H7 (cell line): ENCODE data around the gene ARHGEF12. TPM values are rescaled to one million over a fixed set of nuclear protein-coding genes. Genes with fewer than 3 reads are reported as not detected.

Experiments used
- DNase-seq: peaks from one replicate; pipeline ENCODE4 v3.0.0; 2012
- H3K27me3 ChIP-seq: 2 replicates; pipeline ENCODE4 v1.6.0; 2011; ENCODE audit warnings: mild to moderate bottlenecking, low read length; ENCODE audit not compliant: control insufficient read depth, insufficient read depth
- H3K36me3 ChIP-seq: replicated peaks from 2 replicates; pipeline ENCODE4 v1.5.1; 2011; ENCODE audit warnings: low read length; ENCODE audit not compliant: control insufficient read depth, insufficient read depth
- H3K4me3 ChIP-seq: 2 replicates; pipeline ENCODE4 v1.5.1; 2011; ENCODE audit warnings: low read depth, mild to moderate bottlenecking, control low read depth, low read length, moderate library complexity; ENCODE audit not compliant: insufficient read depth
- total RNA-seq: library from RNA; depleted of rRNA; stranded (reverse); fragments of >200 nt; shearing (Covaris generic); gene quantifications from 2 replicates; pipeline ENCODE4 v1.2.3, GENCODE V29; 2014

The ARHGEF12 gene
- total RNA-seq, 1 experiment from 2014 or later: 19.2 TPM

- no peak for DNase-seq
- Histone ChIP-seq H3K27me3 (no peaks in the 10 kb centered on the region), H3K4me3 (no peak overlapping the region), H3K36me3 (no peaks in the 10 kb centered on the region)
These were observed 6.0 kb downstream of the ARHGEF12 start for GRCh38 chr11:120342226-120342625.

- DNase-seq: no peak
- no peaks in the 10 kb centered on the region for H3K36me3 ChIP-seq
- H3K4me3 ChIP-seq: no peak overlapping the region
- H3K27me3 ChIP-seq: no peaks in the 10 kb centered on the region
These were observed 6.5 kb downstream of the ARHGEF12 start for GRCh38 chr11:120342678-120343077.

DNA sequence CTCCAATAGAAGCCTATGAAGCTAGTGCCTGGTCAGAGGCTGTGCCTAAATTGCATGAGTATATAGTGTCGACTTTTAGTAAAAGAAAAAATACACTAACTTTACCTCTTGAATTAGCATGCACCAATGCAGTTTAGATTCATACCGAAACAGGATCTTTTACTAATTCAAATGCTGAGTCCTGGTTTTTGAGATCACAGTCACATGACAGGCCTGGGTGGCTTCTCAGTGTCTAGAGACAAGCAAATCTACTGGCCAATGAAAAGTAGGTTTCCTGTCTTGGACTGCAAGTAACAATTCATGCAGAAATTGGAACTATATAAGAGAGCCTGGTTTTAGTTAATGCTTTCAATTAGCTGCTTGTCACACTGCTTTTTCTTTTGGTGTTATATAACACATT lies 7.2 kb downstream of the ARHGEF12 start:
- Histone ChIP-seq H3K36me3 (no peaks in the 10 kb centered on the region), H3K27me3 (no peaks in the 10 kb centered on the region), H3K4me3 (no peak overlapping the region)
- no peak for DNase-seq

GRCh38 chr11:120344302-120345004 lies 8.2 kb downstream of the ARHGEF12 start:
- H3K4me3 ChIP-seq: no peak overlapping the region
- DNase-seq: no peak
- H3K36me3 ChIP-seq: no peaks in the 10 kb centered on the region
- no peaks in the 10 kb centered on the region for H3K27me3 ChIP-seq

DNA sequence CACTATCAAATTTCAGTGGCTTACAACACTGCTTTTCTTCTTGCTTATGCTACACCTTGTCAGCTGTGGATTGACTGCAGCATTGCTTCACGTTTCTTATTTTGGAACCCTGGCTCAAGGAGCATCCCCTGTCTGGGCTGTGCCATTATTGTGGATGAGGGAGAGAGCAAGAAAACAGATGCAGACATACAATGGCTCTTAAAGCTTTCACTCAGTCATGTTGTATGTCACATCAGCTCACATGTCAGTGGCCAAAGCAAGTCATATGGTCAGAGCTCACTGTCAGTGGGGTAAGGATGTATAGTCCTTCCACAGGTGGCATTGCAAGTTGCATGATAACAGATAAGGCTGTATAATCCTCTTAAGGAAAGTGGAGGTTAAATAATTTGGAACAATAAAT lies 10.0 kb downstream of the ARHGEF12 start:
- Histone ChIP-seq H3K27me3 (no peaks in the 10 kb centered on the region), H3K36me3 (no peaks in the 10 kb centered on the region)

GRCh38 chr11:120350637-120351036 lies 14.4 kb downstream of the ARHGEF12 start:
- no peaks in the 10 kb centered on the region for H3K36me3 ChIP-seq
- DNase-seq: no peak
- H3K4me3 ChIP-seq: no peak overlapping the region
- H3K27me3 ChIP-seq: no peaks in the 10 kb centered on the region

More for the DNA sequence above, 10.0 kb downstream of the ARHGEF12 start:
- no peak overlapping the region for H3K4me3 ChIP-seq
- DNase-seq: no peak

- DNase-seq: no peak
- Histone ChIP-seq H3K4me3 (no peak overlapping the region), H3K27me3 (no peaks in the 10 kb centered on the region), H3K36me3 (no peaks in the 10 kb centered on the region)
These were observed 16.2 kb downstream of the ARHGEF12 start for GRCh38 chr11:120352405-120352804.

DNA sequence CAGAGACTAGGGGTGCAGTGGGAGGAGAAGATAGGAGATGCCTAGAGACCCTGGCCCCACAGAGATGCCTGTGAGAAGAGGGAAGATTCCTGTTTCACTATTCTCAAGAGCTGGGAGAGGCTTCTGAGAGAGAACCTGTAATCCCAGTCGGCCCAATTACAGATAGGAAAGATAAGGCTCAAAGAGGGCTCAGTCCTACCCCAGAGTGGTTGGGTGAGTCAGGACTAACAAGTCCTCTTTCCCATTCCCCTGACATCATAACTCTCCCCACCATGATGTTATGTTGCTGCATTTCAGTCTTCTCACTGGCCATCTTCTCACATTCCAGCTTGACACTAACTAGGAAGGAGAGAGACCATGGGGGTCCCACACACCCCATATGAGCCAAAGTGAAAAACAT lies 17.9 kb downstream of the ARHGEF12 start:
- DNase-seq: no peak
- H3K36me3 ChIP-seq: no peaks in the 10 kb centered on the region
- no peaks in the 10 kb centered on the region for H3K27me3 ChIP-seq
- no peak overlapping the region for H3K4me3 ChIP-seq

DNA sequence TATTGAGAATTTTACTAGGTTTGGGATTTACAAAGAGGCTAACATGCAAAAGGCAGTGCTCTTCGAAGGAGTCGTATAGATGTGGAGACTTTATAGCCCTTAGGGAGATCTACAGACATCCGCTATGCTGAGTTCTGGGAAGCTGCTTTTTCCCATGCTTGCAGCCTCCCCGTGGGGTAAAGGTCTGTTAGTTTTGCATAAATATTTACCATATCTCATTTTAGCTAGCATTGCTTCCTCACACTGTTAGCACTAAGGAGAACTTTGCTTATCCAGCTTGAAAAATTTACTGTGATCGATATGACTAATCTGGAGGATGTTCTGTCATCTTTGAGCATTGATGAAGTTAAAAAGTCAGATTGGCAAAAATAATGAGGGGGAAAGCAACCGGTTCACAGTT lies 18.6 kb downstream of the ARHGEF12 start:
- Histone ChIP-seq H3K4me3 (no peak overlapping the region), H3K27me3 (no peaks in the 10 kb centered on the region), H3K36me3 (no peaks in the 10 kb centered on the region)
- no peak for DNase-seq

DNA sequence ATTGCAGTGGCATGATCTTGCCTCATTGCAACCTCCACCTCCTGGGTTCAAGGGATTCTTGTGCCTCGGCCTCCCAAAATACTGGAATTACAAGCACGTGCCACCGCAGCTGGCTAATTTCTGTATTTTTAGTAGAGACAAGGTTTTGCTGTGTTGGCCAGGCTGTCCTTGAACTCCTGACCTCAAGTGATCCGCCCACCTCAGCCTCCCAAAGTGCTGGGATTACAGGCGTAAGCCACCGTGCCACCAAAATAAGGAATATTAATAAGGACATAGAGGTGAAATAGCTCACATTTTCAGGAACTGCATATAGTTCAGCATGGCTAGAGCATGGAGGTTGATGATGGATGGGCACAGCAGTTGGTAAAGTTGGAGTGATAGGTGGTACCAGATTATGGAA lies 21.4 kb downstream of the ARHGEF12 start:
- H3K4me3 ChIP-seq: no peak overlapping the region
- no peaks in the 10 kb centered on the region for H3K27me3 ChIP-seq
- no peak for DNase-seq
- no peaks in the 10 kb centered on the region for H3K36me3 ChIP-seq

DNA sequence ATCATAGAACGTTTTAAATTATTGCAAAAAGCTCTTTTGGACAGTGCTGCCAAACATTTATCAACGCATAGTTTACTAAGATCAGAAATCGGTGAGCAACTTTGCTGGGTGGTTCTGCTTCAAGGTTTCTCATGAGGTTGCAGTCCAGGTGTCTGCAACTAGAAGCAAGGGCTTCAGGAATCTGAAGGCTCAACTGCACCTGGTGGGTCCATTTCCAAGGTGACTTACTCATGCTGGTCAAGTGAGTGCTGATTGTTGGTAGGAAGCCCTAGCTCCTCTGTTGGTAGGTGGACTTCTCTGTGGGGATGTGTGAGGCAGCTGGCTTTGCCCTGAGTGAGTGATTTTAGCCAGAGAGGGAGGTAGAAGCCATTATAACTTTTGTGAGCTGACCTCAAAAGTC lies 22.5 kb downstream of the ARHGEF12 start:
- Histone ChIP-seq H3K27me3 (no peaks in the 10 kb centered on the region), H3K36me3 (no peaks in the 10 kb centered on the region), H3K4me3 (no peak overlapping the region)
- no peak for DNase-seq

- no peak overlapping the region for H3K4me3 ChIP-seq
- H3K36me3 ChIP-seq: no peaks in the 10 kb centered on the region
- DNase-seq: no peak
- H3K27me3 ChIP-seq: no peaks in the 10 kb centered on the region
These were observed 27.2 kb downstream of the ARHGEF12 start for GRCh38 chr11:120363436-120363835.

DNA sequence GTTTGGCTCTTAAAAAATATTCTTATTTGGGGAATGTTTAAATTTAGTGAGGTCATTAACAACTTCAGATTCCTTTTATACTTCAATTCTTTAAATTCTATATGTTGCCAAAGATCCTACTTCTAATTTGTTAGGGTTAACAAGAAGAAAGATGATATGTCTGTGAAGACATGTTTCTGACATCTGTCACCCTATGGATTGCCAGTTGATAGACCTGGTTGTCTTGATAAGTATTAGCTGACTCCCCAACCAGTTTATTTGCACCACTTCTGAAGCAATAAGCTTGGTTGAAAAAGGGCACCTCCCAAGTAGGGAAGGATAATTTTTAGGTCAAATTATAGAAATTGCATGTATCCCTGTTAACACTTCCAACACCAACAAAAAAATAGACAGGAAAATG lies 29.3 kb downstream of the ARHGEF12 start:
- Histone ChIP-seq H3K36me3 (no peaks in the 10 kb centered on the region), H3K27me3 (no peaks in the 10 kb centered on the region), H3K4me3 (no peak overlapping the region)
- DNase-seq: no peak

DNA sequence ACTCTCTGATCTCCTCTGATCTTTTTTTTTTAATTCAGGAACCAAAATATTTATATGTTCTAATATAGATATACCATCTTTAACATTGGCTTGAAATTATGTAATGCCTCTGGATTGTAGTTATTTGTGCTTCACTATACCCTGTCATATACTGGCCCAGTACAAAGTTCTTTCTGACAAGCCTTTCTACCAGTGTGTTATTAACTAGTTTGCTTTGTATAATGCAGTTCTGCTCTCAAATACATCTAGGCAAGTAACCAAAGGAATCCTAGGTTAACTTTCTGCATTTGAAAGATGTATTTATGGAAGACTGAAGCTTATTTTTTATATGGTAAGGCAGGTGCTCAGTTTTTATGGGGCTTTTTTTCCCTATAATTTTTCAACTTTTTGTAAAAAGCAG lies 36.1 kb downstream of the ARHGEF12 start:
- H3K36me3 ChIP-seq: no peaks in the 10 kb centered on the region
- DNase-seq: no peak
- H3K27me3 ChIP-seq: no peaks in the 10 kb centered on the region
- H3K4me3 ChIP-seq: no peak overlapping the region

DNA sequence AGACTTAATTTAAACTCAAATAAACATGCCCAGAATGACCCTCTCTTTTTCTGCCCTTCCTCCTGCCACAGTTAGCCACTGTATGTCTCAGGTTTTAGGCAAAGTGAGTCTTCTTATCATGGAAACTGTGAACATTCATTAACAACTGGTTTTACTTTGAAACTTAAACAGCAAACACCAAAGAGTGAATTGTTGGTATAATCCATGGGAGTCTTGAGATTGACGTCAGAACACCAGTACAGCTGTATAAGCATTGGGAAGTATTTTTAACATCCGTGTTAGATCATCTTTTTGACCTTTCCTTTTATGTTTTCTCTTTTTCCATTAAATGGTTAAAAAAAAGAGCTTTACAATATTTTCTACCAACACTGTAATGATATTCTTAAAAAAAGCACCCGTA lies 38.9 kb downstream of the ARHGEF12 start:
- DNase-seq: no peak

More for the DNA sequence above, 38.9 kb downstream of the ARHGEF12 start:
- no peaks in the 10 kb centered on the region for H3K36me3 ChIP-seq
- no peaks in the 10 kb centered on the region for H3K27me3 ChIP-seq
- no peak overlapping the region for H3K4me3 ChIP-seq
